ENCODE measurements around the gene RPS2.
"Not testable (repeated sequence)": the region's sequence is repeated elsewhere in the genome, so short reads cannot be mapped to it uniquely, and the experiment has no call there.

RPS2 gene

GRCh38 chr16:1964506-1965395 is at the start of gene RPS2:
TSS of gene RPS2 (minus strand) at chr16:1964826. CDS start at chr16:1964625, 201 bp downstream.
- peak; percentile 99 for DNase-seq

DNA sequence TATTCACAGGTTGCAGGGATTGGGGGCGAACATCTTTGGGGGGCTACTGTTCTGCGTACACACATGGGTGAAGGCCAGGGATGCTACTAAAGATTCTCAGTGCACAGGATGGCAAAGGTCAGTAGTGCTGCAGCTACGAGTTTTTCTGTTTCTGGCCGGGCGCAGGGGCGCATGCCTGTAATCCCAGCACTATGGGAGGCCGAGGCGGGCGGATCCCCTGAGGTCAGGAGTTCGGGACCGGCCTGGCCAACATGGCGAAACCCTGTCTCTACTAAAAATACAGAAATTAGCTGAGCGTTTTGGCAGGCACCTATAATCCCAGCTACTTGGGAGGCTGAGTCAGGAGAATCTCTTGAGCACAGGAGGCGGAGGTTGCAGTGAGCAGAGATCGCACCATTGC is 48.9 kb upstream of the RPS2 start:
- no peak for DNase-seq

- not testable (repeated sequence) for DNase-seq
These were observed 47.1 kb upstream of the RPS2 start for GRCh38 chr16:2011726-2012125.

GRCh38 chr16:2009791-2010510 is 45.3 kb upstream of the RPS2 start, which contains the start of gene ZNF598:
TSS of gene ZNF598 (minus strand) at chr16:2009821.
- DNase-seq: peak; percentile 89

DNA sequence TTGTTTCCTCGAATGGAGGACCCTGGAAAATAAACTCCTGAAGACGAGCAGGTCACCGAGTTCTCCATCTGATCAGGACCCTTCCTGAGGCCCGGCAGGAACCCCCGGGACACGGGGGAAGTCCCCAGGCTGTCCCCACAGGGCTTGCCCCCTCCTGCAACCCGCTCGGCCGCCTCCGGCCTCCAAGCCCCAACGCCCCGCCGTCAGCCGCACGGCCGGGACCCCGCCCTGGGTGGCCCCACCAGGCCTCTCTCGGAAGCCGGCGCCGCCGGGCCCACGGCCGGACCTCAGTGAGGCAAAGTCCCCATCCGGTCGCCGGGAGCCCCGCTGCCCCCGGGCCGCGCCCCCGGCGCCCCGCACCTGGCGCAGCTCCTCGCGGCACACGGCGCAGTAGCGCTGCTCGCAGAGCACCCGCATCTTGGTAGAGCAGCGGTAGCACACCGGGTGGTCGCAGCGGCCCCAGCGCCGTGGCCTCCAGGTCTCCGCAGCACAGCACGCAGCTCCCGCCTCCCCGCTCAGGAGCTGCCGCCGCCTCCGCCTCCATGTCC is 44.6 kb upstream of the RPS2 start:
- DNase-seq: no peak

- no peak for DNase-seq
These were observed 44.1 kb upstream of the RPS2 start for GRCh38 chr16:2008631-2009163.

GRCh38 chr16:2008009-2008526 is 43.4 kb upstream of the RPS2 start:
- DNase-seq: no peak

DNA sequence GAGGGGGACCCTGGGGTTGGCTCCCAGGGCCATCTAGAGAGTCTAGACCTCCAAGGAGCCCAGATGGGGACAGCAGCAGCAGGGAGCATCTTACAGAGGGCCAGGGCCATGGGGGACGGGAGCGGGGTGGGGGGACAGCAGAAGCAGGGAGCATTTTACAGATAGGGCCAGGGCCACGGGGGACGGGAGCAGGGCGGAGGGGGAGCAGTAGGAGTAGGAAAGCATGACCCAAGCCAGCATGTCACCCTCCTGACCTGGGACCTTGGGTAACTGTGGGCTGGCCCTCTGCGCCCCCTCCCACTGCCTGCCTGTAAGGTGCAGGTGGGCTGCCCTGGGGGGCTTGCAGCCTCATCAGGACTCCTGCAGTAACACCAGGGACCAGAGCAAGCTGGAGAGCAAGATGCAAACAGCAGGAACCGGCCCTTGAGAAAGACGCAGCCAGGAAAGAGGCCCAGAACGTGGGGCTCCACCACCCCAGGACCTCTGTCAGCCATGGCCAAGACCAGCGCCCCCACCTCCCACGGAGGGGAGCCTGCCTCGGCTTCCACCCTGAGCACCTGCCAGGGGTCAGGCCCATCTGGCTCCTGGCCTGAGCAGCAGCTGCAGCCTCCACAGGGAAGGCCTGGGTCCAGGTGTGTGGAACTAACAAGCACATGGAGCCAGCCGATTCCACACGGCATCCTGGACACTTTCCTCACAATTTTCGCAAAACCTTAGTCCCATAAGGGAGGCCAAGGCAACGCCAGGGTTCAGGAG is 42.6 kb upstream of the RPS2 start:
- DNase-seq: no peak

GRCh38 chr16:2006317-2006716 is 41.7 kb upstream of the RPS2 start:
- no peak for DNase-seq

GRCh38 chr16:2005646-2006045 is 41.0 kb upstream of the RPS2 start:
- no peak for DNase-seq

GRCh38 chr16:2004795-2005517 is 40.3 kb upstream of the RPS2 start:
- no peak for DNase-seq

- peak; percentile 94 for DNase-seq
These were observed 39.4 kb upstream of the RPS2 start for GRCh38 chr16:2003827-2004641.

DNA sequence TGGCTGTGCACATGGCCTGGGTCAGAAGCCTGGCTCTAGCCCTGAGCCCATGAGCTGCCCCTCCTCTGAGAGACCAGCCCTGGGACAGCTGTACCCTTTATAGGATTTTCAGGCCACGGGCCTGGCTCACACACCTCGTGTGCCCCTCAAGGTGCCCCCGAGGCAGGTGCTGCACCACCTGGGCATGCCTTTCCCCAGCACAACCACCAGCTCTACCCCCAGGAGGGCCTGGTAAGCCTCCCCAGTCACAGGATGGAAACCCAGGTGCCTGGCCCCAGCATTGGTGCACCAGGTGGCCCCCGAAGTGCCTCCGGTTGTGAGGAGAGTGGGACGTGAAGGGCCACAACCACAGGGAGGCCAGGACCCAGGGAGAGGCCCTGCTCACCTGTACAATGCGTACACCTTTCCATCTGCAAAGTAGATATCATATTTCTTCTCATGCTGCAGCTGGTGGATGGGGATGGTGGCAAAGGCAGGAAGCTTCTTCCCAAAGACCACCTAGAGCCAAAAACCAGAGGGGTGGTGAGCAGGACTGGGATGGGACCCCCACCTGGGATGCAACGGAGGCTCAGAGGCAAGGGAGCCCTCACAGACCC is 38.7 kb upstream of the RPS2 start:
- no peak for DNase-seq

DNA sequence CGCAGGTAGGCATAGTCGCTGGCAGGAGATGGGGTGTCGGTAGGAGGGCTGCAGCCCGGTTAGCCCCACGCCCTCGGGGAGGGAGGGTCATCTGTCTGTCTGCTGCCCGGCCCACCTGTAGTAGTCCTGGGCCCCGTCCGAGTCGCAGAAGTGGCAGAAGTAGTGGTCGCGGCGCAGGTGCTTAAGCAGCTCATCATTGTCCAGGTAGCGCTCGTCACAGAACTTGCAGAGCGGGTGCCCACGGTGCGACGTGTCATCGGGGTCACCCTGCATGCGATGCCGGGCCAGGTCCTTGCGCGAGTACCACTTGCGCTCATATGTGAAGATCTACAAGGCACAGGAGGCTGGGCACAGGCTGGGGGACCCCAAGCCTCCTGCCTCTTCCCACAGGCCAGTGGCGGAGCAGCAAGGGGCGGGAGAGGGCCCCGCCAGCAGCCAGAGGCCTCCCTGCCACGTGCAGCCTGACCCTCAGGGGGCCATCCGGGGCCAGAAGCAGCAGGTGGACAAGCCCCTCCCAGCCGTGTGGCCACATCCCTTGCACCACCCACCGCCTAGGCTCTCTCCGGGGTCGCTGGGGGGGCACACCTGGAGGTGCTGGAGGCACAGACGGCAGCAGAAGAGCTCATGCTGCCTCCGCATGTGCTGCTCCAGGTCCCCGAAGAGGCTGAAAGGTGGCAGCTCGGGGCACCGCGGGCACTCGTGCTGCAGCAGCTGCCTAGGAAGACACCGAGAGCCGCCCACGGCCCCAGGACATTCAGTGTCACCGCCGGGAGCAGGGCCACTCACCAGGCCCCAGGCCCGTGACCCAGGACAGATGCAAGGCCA is 38.0 kb upstream of the RPS2 start:
- DNase-seq: no peak

DNA sequence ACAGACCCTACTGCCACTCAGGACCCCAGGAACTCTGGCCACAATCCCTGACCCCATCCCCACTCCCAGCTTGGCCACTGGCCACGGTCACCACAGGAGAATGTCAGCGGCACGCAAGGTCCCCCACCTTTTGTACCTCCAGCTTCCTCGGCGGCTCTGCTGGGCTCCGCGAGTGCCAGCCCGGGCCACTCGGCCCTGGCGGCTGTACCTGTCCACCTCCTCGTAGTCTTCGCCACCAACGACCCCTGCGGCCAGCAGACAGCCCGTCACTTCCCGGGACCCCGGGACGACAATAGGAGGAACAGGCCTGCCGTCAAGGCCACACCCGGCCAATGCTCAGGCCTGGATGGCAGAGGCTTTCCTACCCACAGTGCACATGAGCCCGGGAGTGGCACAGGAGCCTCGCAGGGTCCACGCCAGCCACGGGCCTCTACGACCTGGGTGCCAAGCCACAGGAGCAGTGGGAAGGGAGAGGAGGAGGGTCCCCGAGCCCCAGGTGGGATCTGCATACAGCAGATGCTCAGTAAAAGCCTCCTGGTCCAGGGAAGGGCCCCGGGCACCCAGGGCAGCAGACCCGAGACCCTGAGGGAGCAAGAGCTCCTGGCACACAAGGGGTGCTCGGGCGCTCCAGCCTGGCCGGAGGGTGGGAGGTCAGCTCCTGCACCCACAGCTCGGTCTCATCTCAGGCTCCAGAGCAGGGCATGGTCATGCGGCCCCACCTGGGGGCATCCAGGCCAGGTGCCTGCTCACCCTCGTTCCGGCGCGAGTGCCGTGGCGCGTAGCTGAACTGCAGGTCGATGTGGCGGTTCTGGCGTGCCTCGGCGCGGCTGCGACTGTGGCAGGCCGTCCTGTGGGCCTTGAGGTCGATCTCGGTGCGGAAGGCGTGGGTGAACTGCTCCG is 37.1 kb upstream of the RPS2 start:
- DNase-seq: no peak

- DNase-seq: no peak
These were observed 36.4 kb upstream of the RPS2 start for GRCh38 chr16:2001035-2001434.

GRCh38 chr16:1999866-2000514 is 35.4 kb upstream of the RPS2 start:
- no peak for DNase-seq
